Caco-2 (cell line): ENCODE measurements around the gene GRK6. TPM values are rescaled to one million over a fixed set of nuclear protein-coding genes. Genes with fewer than 3 reads are reported as not detected.

ENCODE experiments used
- BruUV-seq: library from RNA; stranded (reverse); fragments of 400-500 nt; replicated peaks from 2 replicates; lab custom pipeline; 2021; lab: Mats Ljungman, UMichigan
- CTCF ChIA-PET: fragments of 300-600 bp; sonication (Branson Sonifier 250); formaldehyde crosslinking; loops from one replicate; lab custom pipeline; 2022; ENCODE audit warnings: antibody characterized with exemption; lab: Charles Lee
- POLR2A ChIA-PET: fragments of 300-600 bp; sonication (Branson Sonifier 250); formaldehyde crosslinking; loops from one replicate; lab custom pipeline; 2022; ENCODE audit warnings: antibody characterized with exemption; lab: Charles Lee
- DNase-seq, 2 experiments: peaks; one replicate each; pipeline versions ENCODE4 v3.0.0 to v3.0.0-alpha.2; 2020 to 2022
- H3K27me3 ChIP-seq: replicated peaks from 2 replicates; pipeline ENCODE4 v1.6.0; 2011; ENCODE audit warnings: low read length; ENCODE audit not compliant: control insufficient read depth, insufficient read depth
- H3K36me3 ChIP-seq: 2 replicates; pipeline ENCODE4 v1.5.1; 2011; ENCODE audit warnings: low read length; ENCODE audit not compliant: control insufficient read depth, insufficient read depth
- H3K4me1 ChIP-seq: fragments of 250-450 bp; sonication (Bioruptor Pico); 2 replicates; pipeline ENCODE4 v1.5.1; 2020; ENCODE audit warnings: mild to moderate bottlenecking
- H3K4me3 ChIP-seq: 2 replicates; pipeline ENCODE4 v1.5.1; 2011; ENCODE audit warnings: low read depth, mild to moderate bottlenecking, control low read depth, low read length
- H3K9me3 ChIP-seq: fragments of 250-450 bp; sonication (Bioruptor Pico); 2 replicates; pipeline ENCODE4 v1.5.1; 2020; ENCODE audit warnings: mild to moderate bottlenecking, moderate library complexity
- H3K27ac Mint-ChIP-seq: one replicate; pipeline ENCODE4 v1.8.0; 2022; ENCODE audit warnings: mixed read lengths; ENCODE audit not compliant: unreplicated experiment
- H3K27me3 Mint-ChIP-seq: one replicate; pipeline ENCODE4 v1.8.0; 2022; ENCODE audit warnings: mixed read lengths; ENCODE audit not compliant: insufficient read depth, unreplicated experiment
- H3K36me3 Mint-ChIP-seq: one replicate; pipeline ENCODE4 v1.8.0; 2022; ENCODE audit warnings: mild to moderate bottlenecking, mixed read lengths; ENCODE audit not compliant: insufficient read depth, unreplicated experiment
- H3K4me1 Mint-ChIP-seq: one replicate; pipeline ENCODE4 v1.8.0; 2022; ENCODE audit warnings: low read depth, mixed read lengths; ENCODE audit not compliant: unreplicated experiment
- H3K4me3 Mint-ChIP-seq: one replicate; pipeline ENCODE4 v1.8.0; 2022; ENCODE audit warnings: mild to moderate bottlenecking, moderate library complexity, mixed read lengths; ENCODE audit not compliant: unreplicated experiment
- H3K9me3 Mint-ChIP-seq: one replicate; pipeline ENCODE4 v1.8.0; 2022; ENCODE audit warnings: mixed read lengths; ENCODE audit not compliant: unreplicated experiment
- intact Hi-C: fragments of 100-400 bp; cut with micrococcal nuclease; formaldehyde crosslinking; loops from one replicate; pipeline ENCODE4 v1.10.0; 2022; ENCODE audit not compliant: unreplicated experiment
- total RNA-seq: library from RNA; stranded (reverse); gene quantifications from 2 replicates; pipeline ENCODE4 v1.2.3, GENCODE V29; 2022
- TF ChIP-seq, protein P1 (sequence below), 2 experiments: fragments of 200-600 bp in 1 of 2; IDR thresholded peaks; 1 replicate in 1 of 2; 2 replicates in 1 of 2; pipeline versions ENCODE4 v1.5.1 to v1.8.0; 2011 to 2022; ENCODE audit warnings: antibody characterized with exemption in 1 of 2, control low read depth in 1 of 2, inconsistent platforms in 1 of 2, low read depth in 1 of 2, low read length in 1 of 2, mild to moderate bottlenecking in 1 of 2, moderate library complexity in 1 of 2; ENCODE audit not compliant: insufficient read depth in 1 of 2, severe bottlenecking in 1 of 2, unreplicated experiment in 1 of 2

Gene GRK6
- total RNA-seq, 1 experiment from 2014 or later = 71.9 TPM

DNA sequence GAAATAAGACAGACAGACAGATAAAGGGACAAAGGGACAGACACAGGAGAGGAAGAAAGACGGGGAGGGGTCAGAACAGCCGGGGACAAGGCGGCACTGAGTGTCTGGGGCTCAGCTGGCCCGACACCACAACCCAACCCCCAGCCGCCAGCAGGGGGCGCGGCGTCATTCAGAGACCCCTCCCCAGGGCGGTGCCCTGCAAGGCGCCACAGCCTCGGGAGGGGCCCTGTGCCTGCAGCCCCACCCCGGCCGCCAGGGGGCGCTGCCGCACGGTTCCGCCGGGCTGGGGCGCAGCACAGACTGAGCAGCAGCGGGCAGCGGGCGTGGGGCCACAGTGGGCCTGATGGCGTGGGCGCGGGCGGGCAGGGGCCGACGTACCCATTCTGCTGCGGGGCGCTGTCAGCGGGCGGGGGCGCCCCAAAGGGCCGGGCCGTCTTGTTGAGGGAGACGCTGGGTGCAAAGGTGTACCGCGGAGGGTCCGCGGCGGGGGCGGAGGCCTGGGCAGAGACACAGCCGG lies 65.0 kb downstream of the GRK6 start:
- no TSS peak for BruUV-seq
- CTCF ChIA-PET = no interaction called here
- Mint-ChIP-seq H3K27ac (no peak overlapping the region), H3K4me1 (peaks cover 5% of the 10 kb centered on the region), H3K36me3 (peaks cover 30% of the 10 kb centered on the region), H3K27me3 (no peaks in the 10 kb centered on the region), H3K9me3 (no peaks in the 10 kb centered on the region), H3K4me3 (no peak overlapping the region)
- intact Hi-C loops = no loop called here
- no peaks in the 10 kb centered on the region for H3K27me3 ChIP-seq
- peaks cover 4% of the 10 kb centered on the region for H3K36me3 ChIP-seq
- H3K4me3 ChIP-seq = no peak overlapping the region
- no peaks in the 10 kb centered on the region for H3K9me3 ChIP-seq
- POLR2A ChIA-PET = no interaction called here
- TF ChIP-seq, protein P1, sequence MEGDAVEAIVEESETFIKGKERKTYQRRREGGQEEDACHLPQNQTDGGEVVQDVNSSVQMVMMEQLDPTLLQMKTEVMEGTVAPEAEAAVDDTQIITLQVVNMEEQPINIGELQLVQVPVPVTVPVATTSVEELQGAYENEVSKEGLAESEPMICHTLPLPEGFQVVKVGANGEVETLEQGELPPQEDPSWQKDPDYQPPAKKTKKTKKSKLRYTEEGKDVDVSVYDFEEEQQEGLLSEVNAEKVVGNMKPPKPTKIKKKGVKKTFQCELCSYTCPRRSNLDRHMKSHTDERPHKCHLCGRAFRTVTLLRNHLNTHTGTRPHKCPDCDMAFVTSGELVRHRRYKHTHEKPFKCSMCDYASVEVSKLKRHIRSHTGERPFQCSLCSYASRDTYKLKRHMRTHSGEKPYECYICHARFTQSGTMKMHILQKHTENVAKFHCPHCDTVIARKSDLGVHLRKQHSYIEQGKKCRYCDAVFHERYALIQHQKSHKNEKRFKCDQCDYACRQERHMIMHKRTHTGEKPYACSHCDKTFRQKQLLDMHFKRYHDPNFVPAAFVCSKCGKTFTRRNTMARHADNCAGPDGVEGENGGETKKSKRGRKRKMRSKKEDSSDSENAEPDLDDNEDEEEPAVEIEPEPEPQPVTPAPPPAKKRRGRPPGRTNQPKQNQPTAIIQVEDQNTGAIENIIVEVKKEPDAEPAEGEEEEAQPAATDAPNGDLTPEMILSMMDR (IDR thresholded peaks at IDR 0.05; ENCODE audit: insufficient read depth in 1 of 2, low read depth in 1 of 2, low read length in 1 of 2, severe bottlenecking in 1 of 2, unreplicated experiment in 1 of 2) = peak; percentile 29 to 71
- peaks cover 23% of the 10 kb centered on the region for H3K4me1 ChIP-seq
- peak in 1 of 2 experiments; percentile 72 for DNase-seq

DNA sequence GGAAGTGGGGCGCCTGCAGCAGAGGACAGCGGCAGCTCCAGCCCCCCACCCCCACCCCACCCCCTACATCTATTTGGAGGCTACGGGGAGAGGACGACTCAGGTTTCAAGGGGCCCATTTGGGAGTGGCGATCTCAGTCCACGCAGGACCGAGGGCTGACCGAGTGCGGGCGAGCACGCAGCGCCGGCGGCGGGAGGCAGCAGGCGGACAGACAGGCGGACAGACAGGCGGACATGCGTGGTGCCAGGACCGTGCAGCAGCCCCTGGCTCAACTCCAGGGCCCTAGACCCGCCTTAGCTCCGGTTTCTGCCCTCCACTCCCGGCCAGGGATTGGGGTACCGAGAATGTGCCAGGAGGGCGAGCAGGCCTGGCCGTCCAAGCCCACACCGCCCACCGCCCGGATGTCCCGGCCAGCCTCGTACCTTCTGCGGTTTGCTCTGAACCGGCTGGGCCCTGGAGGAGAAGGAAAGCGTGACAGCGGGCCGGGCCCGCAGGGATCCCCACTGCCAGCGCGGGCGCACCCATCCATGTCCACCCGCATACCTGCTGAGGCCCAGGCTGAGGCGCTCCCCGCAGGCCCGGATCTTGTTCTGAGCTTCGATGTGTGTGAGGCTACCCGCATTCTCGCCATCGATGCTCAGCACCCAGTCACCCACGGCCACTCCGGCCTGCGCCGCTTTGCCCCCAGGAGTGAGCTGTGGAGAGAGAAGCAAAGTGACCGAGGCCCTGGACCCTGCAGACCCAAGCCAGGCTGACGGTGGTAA lies 65.7 kb downstream of the GRK6 start:
- Histone ChIP-seq H3K9me3 (no peaks in the 10 kb centered on the region), H3K4me1 (peaks cover 24% of the 10 kb centered on the region), H3K36me3 (peaks cover 4% of the 10 kb centered on the region), H3K4me3 (no peak overlapping the region), H3K27me3 (no peaks in the 10 kb centered on the region)
- Mint-ChIP-seq H3K27ac (no peak overlapping the region), H3K27me3 (no peaks in the 10 kb centered on the region), H3K4me1 (peaks cover 5% of the 10 kb centered on the region), H3K9me3 (no peaks in the 10 kb centered on the region), H3K4me3 (no peak overlapping the region), H3K36me3 (peaks cover 30% of the 10 kb centered on the region)
- DNase-seq = no peak
- intact Hi-C loops = no loop called here
- ChIA-PET POLR2A (no interaction called here), CTCF (interaction anchor here (0.6 kb wide), 1 partner anchor 56 kb away, joined by 4 read pairs; no protein-coding TSS in a partner anchor)
- TF ChIP-seq, protein P1 (IDR thresholded peaks at IDR 0.05; ENCODE audit: insufficient read depth in 1 of 2, low read depth in 1 of 2, low read length in 1 of 2, severe bottlenecking in 1 of 2, unreplicated experiment in 1 of 2) = no peak
- BruUV-seq = no TSS peak

Other genes with a start within 250 kb of the GRK6 start
- gene RAB24, start 123.0 kb upstream of the GRK6 start, total RNA-seq = 29.9 and 31.7 TPM in 2 replicates
- gene PRELID1, start 122.9 kb upstream of the GRK6 start, total RNA-seq = 201 and 229 TPM in 2 replicates
- 19.8 and 20.6 TPM in 2 replicates for gene MXD3, start 114.8 kb upstream of the GRK6 start, total RNA-seq
- gene LMAN2, start 75.0 kb upstream of the GRK6 start, total RNA-seq = 240 and 241 TPM in 2 replicates
- 15.2 and 16.7 TPM in 2 replicates for gene RGS14, start 68.8 kb upstream of the GRK6 start, total RNA-seq
- gene SLC34A1, start 42.2 kb upstream of the GRK6 start, total RNA-seq = not detected in 2 replicates
- gene PFN3, start 26.0 kb upstream of the GRK6 start, total RNA-seq = not detected in 2 replicates
- 13.3 and 14.0 TPM in 2 replicates for gene F12, start 17.1 kb upstream of the GRK6 start, total RNA-seq
- 4.7 and 5.7 TPM in 2 replicates for gene PRR7, start 20.1 kb downstream of the GRK6 start, total RNA-seq
- 139 and 144 TPM in 2 replicates for gene DBN1, start 47.0 kb downstream of the GRK6 start, total RNA-seq
- 49.1 and 56.8 TPM in 2 replicates for gene PDLIM7, start 70.9 kb downstream of the GRK6 start, total RNA-seq
- 7.9 and 10.1 TPM in 2 replicates for gene DOK3, start 83.2 kb downstream of the GRK6 start, total RNA-seq
- 116 and 137 TPM in 2 replicates for gene DDX41, start 90.3 kb downstream of the GRK6 start, total RNA-seq
- gene FAM193B, start 127.9 kb downstream of the GRK6 start, total RNA-seq = 72.9 and 82.7 TPM in 2 replicates
- gene TMED9, start 165.5 kb downstream of the GRK6 start, total RNA-seq = 236 and 240 TPM in 2 replicates
- 28.8 and 30.0 TPM in 2 replicates for gene B4GALT7, start 173.5 kb downstream of the GRK6 start, total RNA-seq